Cardiac fibroblast (primary cell): ENCODE measurements around the gene KRTAP10-1.

Experiments used
- DNase-seq, 2 donors: peaks; one replicate each; pipeline versions ENCODE4 v3.0.0 to v3.0.0-alpha.2; 2010; ENCODE audit warnings: low read depth in 2 of 2
- H3K4me3 ChIP-seq, 2 donors: replicated peaks in 1 of 2; 1 replicate in 1 of 2; 2 replicates in 1 of 2; pipeline ENCODE4 v1.5.1; 2011; ENCODE audit warnings: low read depth in 2 of 2, low read length in 2 of 2, mild to moderate bottlenecking in 2 of 2, moderate library complexity in 1 of 2
- CTCF ChIP-seq: IDR thresholded peaks from one replicate; pipeline ENCODE4 v1.5.1; 2011; ENCODE audit warnings: low read depth, mild to moderate bottlenecking, low read length, inconsistent platforms

The KRTAP10-1 gene

GRCh38 chr21:44568667-44569556 lies 28.9 kb upstream of the KRTAP10-1 start:
- DNase-seq = no peak
- no peak overlapping the region for H3K4me3 ChIP-seq
- TF ChIP-seq CTCF = no peak

- DNase-seq = no peak
- TF ChIP-seq CTCF = no peak
- H3K4me3 ChIP-seq = no peak overlapping the region
These were observed 28.3 kb upstream of the KRTAP10-1 start for GRCh38 chr21:44568261-44568660.

- DNase-seq = no peak
- no peak for TF ChIP-seq CTCF
- H3K4me3 ChIP-seq = no peak overlapping the region
These were observed 27.6 kb upstream of the KRTAP10-1 start for GRCh38 chr21:44567481-44568171.

- no peak for TF ChIP-seq CTCF
These were observed 26.4 kb upstream of the KRTAP10-1 start for GRCh38 chr21:44566403-44566802.

GRCh38 chr21:44564886-44565598 lies 25.0 kb upstream of the KRTAP10-1 start:
- DNase-seq = no peak
- no peak for TF ChIP-seq CTCF
- no peak overlapping the region for H3K4me3 ChIP-seq

More at GRCh38 chr21:44566403-44566802, 26.4 kb upstream of the KRTAP10-1 start:
- DNase-seq = no peak
- H3K4me3 ChIP-seq = no peak overlapping the region

GRCh38 chr21:44564099-44564498 lies 24.1 kb upstream of the KRTAP10-1 start:
- DNase-seq = no peak
- no peak for TF ChIP-seq CTCF
- H3K4me3 ChIP-seq = no peak overlapping the region
